ENCODE data around the gene LHCGR. TPM values are rescaled to one million over a fixed set of nuclear protein-coding genes. Genes with fewer than 3 reads are reported as not detected.
A peak's percentile ranks its signal among the peaks of the same experiment; 100 is the strongest.

Gene LHCGR
- under 1 TPM; 0.66 to 0.79 TPM for total RNA-seq
- polyA plus RNA-seq (ENCODE audit: insufficient read length in 2 of 2): under 1 TPM; 0.44 to 0.67 TPM
- long read RNA-seq, donor 1: 0 reads
- long read RNA-seq, donor 2: 0 reads
- long read RNA-seq, donor 3: 0 reads
- long read RNA-seq, donor 4: 0 reads

- Histone ChIP-seq H3K27ac (ENCODE audit: low read depth, low read length) (no peak within 1 kb of the TSS), H3K9me3 (ENCODE audit: control insufficient read depth, insufficient read depth, low read length) (no peaks in the 10 kb centered on the region), H3K27me3 (ENCODE audit: control insufficient read depth, insufficient read depth, low read length) (peaks cover 6% of the 10 kb centered on the region), H3K4me1 (ENCODE audit: control insufficient read depth, insufficient read depth, low read length) (peaks cover 8% of the 10 kb centered on the region), H3K36me3 (ENCODE audit: control insufficient read depth, insufficient read depth, low read length) (no peaks in the 10 kb centered on the region), H3K4me3 (ENCODE audit: low read depth, low read length) (no peak within 1 kb of the TSS)
- DNase-seq (ENCODE audit: low read depth in 4 of 6, low spot score in 6 of 6): peak in 2 of 6 donors; percentile 27 to 53
- WGBS (ENCODE audit: insufficient coverage): 2% methylated on average over 32 of the region's 37 CpGs
Observed at GRCh38 chr2:48755473-48755872, at the start of gene LHCGR. Gene LHCGR, minus strand, starts transcription at chr2:48755724. Its CDS starts 53 bp downstream, at chr2:48755671.

- no peak for DNase-seq (ENCODE audit: low read depth in 4 of 6, low spot score in 6 of 6)
- Histone ChIP-seq H3K27ac (ENCODE audit: low read depth, low read length) (no peak overlapping the region), H3K36me3 (ENCODE audit: control insufficient read depth, insufficient read depth, low read length) (no peaks in the 10 kb centered on the region), H3K4me1 (ENCODE audit: control insufficient read depth, insufficient read depth, low read length) (no peaks in the 10 kb centered on the region), H3K9me3 (ENCODE audit: control insufficient read depth, insufficient read depth, low read length) (no peaks in the 10 kb centered on the region), H3K4me3 (ENCODE audit: low read depth, low read length) (no peak overlapping the region), H3K27me3 (ENCODE audit: control insufficient read depth, insufficient read depth, low read length) (no peaks in the 10 kb centered on the region)
- WGBS (ENCODE audit: insufficient coverage): 80% methylated on average over 1 of the region's 6 CpGs
Observed at GRCh38 chr2:48799601-48800000, 44.1 kb upstream of the LHCGR start.

- Histone ChIP-seq H3K9me3 (ENCODE audit: control insufficient read depth, insufficient read depth, low read length) (no peaks in the 10 kb centered on the region), H3K27me3 (ENCODE audit: control insufficient read depth, insufficient read depth, low read length) (no peaks in the 10 kb centered on the region), H3K27ac (ENCODE audit: low read depth, low read length) (no peak overlapping the region), H3K4me3 (ENCODE audit: low read depth, low read length) (no peak overlapping the region), H3K4me1 (ENCODE audit: control insufficient read depth, insufficient read depth, low read length) (no peaks in the 10 kb centered on the region), H3K36me3 (ENCODE audit: control insufficient read depth, insufficient read depth, low read length) (no peaks in the 10 kb centered on the region)
- WGBS (ENCODE audit: insufficient coverage): 100% methylated on average over 2 of the region's 2 CpGs
- no peak for DNase-seq (ENCODE audit: low read depth in 4 of 6, low spot score in 6 of 6)
Observed at GRCh38 chr2:48795065-48795464, 39.5 kb upstream of the LHCGR start.

GRCh38 chr2:48793671-48794070, 38.1 kb upstream of the LHCGR start:
- no peak overlapping the region for H3K27ac ChIP-seq (ENCODE audit: low read depth, low read length)
- no peaks in the 10 kb centered on the region for H3K27me3 ChIP-seq (ENCODE audit: control insufficient read depth, insufficient read depth, low read length)
- H3K9me3 ChIP-seq (ENCODE audit: control insufficient read depth, insufficient read depth, low read length): no peaks in the 10 kb centered on the region
- no peaks in the 10 kb centered on the region for H3K4me1 ChIP-seq (ENCODE audit: control insufficient read depth, insufficient read depth, low read length)
- no peak overlapping the region for H3K4me3 ChIP-seq (ENCODE audit: low read depth, low read length)
- DNase-seq (ENCODE audit: low read depth in 4 of 6, low spot score in 6 of 6): no peak
- WGBS (ENCODE audit: insufficient coverage): no CpG with 5 or more reads among the region's 5 CpGs
- H3K36me3 ChIP-seq (ENCODE audit: control insufficient read depth, insufficient read depth, low read length): no peaks in the 10 kb centered on the region

GRCh38 chr2:48792030-48792429, 36.5 kb upstream of the LHCGR start:
- no peaks in the 10 kb centered on the region for H3K9me3 ChIP-seq (ENCODE audit: control insufficient read depth, insufficient read depth, low read length)
- H3K27me3 ChIP-seq (ENCODE audit: control insufficient read depth, insufficient read depth, low read length): no peaks in the 10 kb centered on the region
- H3K4me3 ChIP-seq (ENCODE audit: low read depth, low read length): no peak overlapping the region
- peak in 2 of 6 donors; percentile 41 to 76 for DNase-seq (ENCODE audit: low read depth in 4 of 6, low spot score in 6 of 6)
- no CpG with 5 or more reads among the region's 3 CpGs for WGBS (ENCODE audit: insufficient coverage)
- no peaks in the 10 kb centered on the region for H3K36me3 ChIP-seq (ENCODE audit: control insufficient read depth, insufficient read depth, low read length)
- H3K27ac ChIP-seq (ENCODE audit: low read depth, low read length): no peak overlapping the region
- no peaks in the 10 kb centered on the region for H3K4me1 ChIP-seq (ENCODE audit: control insufficient read depth, insufficient read depth, low read length)

- H3K4me1 ChIP-seq (ENCODE audit: control insufficient read depth, insufficient read depth, low read length): no peaks in the 10 kb centered on the region
- H3K27ac ChIP-seq (ENCODE audit: low read depth, low read length): no peak overlapping the region
- no peaks in the 10 kb centered on the region for H3K36me3 ChIP-seq (ENCODE audit: control insufficient read depth, insufficient read depth, low read length)
- no peak overlapping the region for H3K4me3 ChIP-seq (ENCODE audit: low read depth, low read length)
- no peaks in the 10 kb centered on the region for H3K27me3 ChIP-seq (ENCODE audit: control insufficient read depth, insufficient read depth, low read length)
- 56% methylated on average over 4 of the region's 13 CpGs for WGBS (ENCODE audit: insufficient coverage)
- no peak for DNase-seq (ENCODE audit: low read depth in 4 of 6, low spot score in 6 of 6)
- no peaks in the 10 kb centered on the region for H3K9me3 ChIP-seq (ENCODE audit: control insufficient read depth, insufficient read depth, low read length)
Observed at GRCh38 chr2:48790407-48791170, 35.1 kb upstream of the LHCGR start.

GRCh38 chr2:48787580-48787979, 32.1 kb upstream of the LHCGR start:
- H3K9me3 ChIP-seq (ENCODE audit: control insufficient read depth, insufficient read depth, low read length): no peaks in the 10 kb centered on the region
- no peaks in the 10 kb centered on the region for H3K36me3 ChIP-seq (ENCODE audit: control insufficient read depth, insufficient read depth, low read length)
- H3K4me3 ChIP-seq (ENCODE audit: low read depth, low read length): no peak overlapping the region
- H3K27ac ChIP-seq (ENCODE audit: low read depth, low read length): no peak overlapping the region
- no peaks in the 10 kb centered on the region for H3K4me1 ChIP-seq (ENCODE audit: control insufficient read depth, insufficient read depth, low read length)
- DNase-seq (ENCODE audit: low read depth in 4 of 6, low spot score in 6 of 6): no peak
- 88% methylated on average over 5 of the region's 8 CpGs for WGBS (ENCODE audit: insufficient coverage)
- H3K27me3 ChIP-seq (ENCODE audit: control insufficient read depth, insufficient read depth, low read length): no peaks in the 10 kb centered on the region

GRCh38 chr2:48781366-48781765, 25.8 kb upstream of the LHCGR start:
- Histone ChIP-seq H3K27me3 (ENCODE audit: control insufficient read depth, insufficient read depth, low read length) (no peaks in the 10 kb centered on the region), H3K4me3 (ENCODE audit: low read depth, low read length) (no peak overlapping the region), H3K27ac (ENCODE audit: low read depth, low read length) (no peak overlapping the region), H3K9me3 (ENCODE audit: control insufficient read depth, insufficient read depth, low read length) (no peaks in the 10 kb centered on the region), H3K36me3 (ENCODE audit: control insufficient read depth, insufficient read depth, low read length) (no peaks in the 10 kb centered on the region), H3K4me1 (ENCODE audit: control insufficient read depth, insufficient read depth, low read length) (no peaks in the 10 kb centered on the region)
- WGBS (ENCODE audit: insufficient coverage): no CpG with 5 or more reads among the region's 1 CpG
- no peak for DNase-seq (ENCODE audit: low read depth in 4 of 6, low spot score in 6 of 6)

GRCh38 chr2:48779019-48779716, 23.6 kb upstream of the LHCGR start:
- WGBS (ENCODE audit: insufficient coverage): 86% methylated on average over 2 of the region's 4 CpGs
- Histone ChIP-seq H3K4me3 (ENCODE audit: low read depth, low read length) (no peak overlapping the region), H3K4me1 (ENCODE audit: control insufficient read depth, insufficient read depth, low read length) (no peaks in the 10 kb centered on the region), H3K27ac (ENCODE audit: low read depth, low read length) (no peak overlapping the region), H3K36me3 (ENCODE audit: control insufficient read depth, insufficient read depth, low read length) (no peaks in the 10 kb centered on the region), H3K27me3 (ENCODE audit: control insufficient read depth, insufficient read depth, low read length) (no peaks in the 10 kb centered on the region), H3K9me3 (ENCODE audit: control insufficient read depth, insufficient read depth, low read length) (no peaks in the 10 kb centered on the region)
- no peak for DNase-seq (ENCODE audit: low read depth in 4 of 6, low spot score in 6 of 6)
